SH-SY5Y (cell line): ENCODE data around the gene TNRC18.

Experiments used
- GATA2 ChIP-seq: IDR thresholded peaks from 2 replicates; pipeline ENCODE4 v1.6.1; 2011; ENCODE audit warnings: mild to moderate bottlenecking, low read depth, low read length
- GATA3 ChIP-seq: IDR thresholded peaks from 2 replicates; pipeline ENCODE4 v1.6.1; 2011; ENCODE audit warnings: low read depth, mild to moderate bottlenecking, low read length, moderate library complexity

- TF ChIP-seq GATA3 (no peak), GATA2 (no peak)
These were observed 30.3 kb downstream of the TNRC18 start for GRCh38 chr7:5393328-5393727.
